HepG2 (cell line): ENCODE measurements around the gene CDC42EP5. TPM values are rescaled to one million over a fixed set of nuclear protein-coding genes. Genes with fewer than 3 reads are reported as not detected.

Source experiments
- CCDC6 ChIP-seq: sonication (generic); formaldehyde crosslinking; IDR thresholded peaks from 2 replicates; pipeline ENCODE4 v1.8.1; 2022; ENCODE audit warnings: mild to moderate bottlenecking, missing genetic modification reagents, moderate library complexity
- FOSL2 ChIP-seq: sonication (generic); formaldehyde crosslinking; IDR thresholded peaks from 2 replicates; pipeline ENCODE4 v1.4.0; 2020; ENCODE audit warnings: missing genetic modification reagents
- FOXO1 ChIP-seq: sonication (generic); formaldehyde crosslinking; IDR thresholded peaks from 2 replicates; pipeline ENCODE4 v1.4.0; 2020; ENCODE audit warnings: missing genetic modification reagents
- JARID2 ChIP-seq: sonication (generic); formaldehyde crosslinking; IDR thresholded peaks from 2 replicates; pipeline ENCODE4 v1.8.1; 2023; ENCODE audit warnings: missing genetic modification reagents, inconsistent platforms; ENCODE audit not compliant: insufficient replicate concordance
- KLF16 ChIP-seq, 2 experiments: sonication (generic) in 1 of 2; formaldehyde crosslinking in 1 of 2; IDR thresholded peaks; 2 replicates each; pipeline versions ENCODE4 v1.6.1 to v1.8.0; 2016 to 2023; ENCODE audit warnings: missing genetic modification reagents in 2 of 2, missing compliant biosample characterization in 1 of 2
- KMT2B ChIP-seq: IDR thresholded peaks from 2 replicates; pipeline ENCODE4 v1.6.1; 2016; ENCODE audit warnings: missing genetic modification reagents, missing compliant biosample characterization
- MAFK ChIP-seq, 2 experiments: IDR thresholded peaks in 1 of 2; conservative IDR thresholded peaks in 1 of 2; 2 replicates each; pipeline ENCODE4 v1.6.1; 2011; ENCODE audit warnings: improper control_type of control experiment in 2 of 2, low read length in 2 of 2
- NCOA1 ChIP-seq: sonication (generic); formaldehyde crosslinking; IDR thresholded peaks from 2 replicates; pipeline ENCODE4 v1.9.0; 2021; ENCODE audit warnings: missing genetic modification reagents
- POLR2G ChIP-seq: fragments of 200-400 bp; formaldehyde crosslinking; IDR thresholded peaks from 2 replicates; pipeline ENCODE4 v1.6.1; 2018; ENCODE audit warnings: mild to moderate bottlenecking, low read depth, low read length, moderate library complexity
- SMAD9 ChIP-seq: sonication (generic); formaldehyde crosslinking; IDR thresholded peaks from 2 replicates; pipeline ENCODE4 v1.5.1; 2020; ENCODE audit warnings: mild to moderate bottlenecking, missing genetic modification reagents
- SNRNP70 ChIP-seq: fragments of 200-400 bp; formaldehyde crosslinking; IDR thresholded peaks from 2 replicates; pipeline ENCODE4 v1.6.1; 2017; ENCODE audit warnings: mild to moderate bottlenecking, low read depth, low read length, moderate library complexity
- TARDBP ChIP-seq: sonication (generic); formaldehyde crosslinking; IDR thresholded peaks from 2 replicates; pipeline ENCODE4 v1.8.0; 2022; ENCODE audit warnings: mild to moderate bottlenecking, missing genetic modification reagents
- XRCC5 ChIP-seq: fragments of 200-400 bp; formaldehyde crosslinking; optimal IDR thresholded peaks from 2 replicates; pipeline ENCODE3; 2017; ENCODE audit warnings: mild to moderate bottlenecking, low read length
- ZBTB3 ChIP-seq: sonication (generic); formaldehyde crosslinking; IDR thresholded peaks from 2 replicates; pipeline ENCODE4 v1.4.0; 2020; ENCODE audit warnings: low read depth, mild to moderate bottlenecking, moderate library complexity, missing genetic modification reagents, borderline replicate concordance
- ZNF570 ChIP-seq: sonication (generic); formaldehyde crosslinking; IDR thresholded peaks from 2 replicates; pipeline ENCODE4 v1.4.0; 2020; ENCODE audit warnings: mild to moderate bottlenecking, missing genetic modification reagents, borderline replicate concordance
- ZNF614 ChIP-seq: IDR thresholded peaks from 2 replicates; pipeline ENCODE4 v1.6.1; 2018; ENCODE audit warnings: missing biosample characterization, missing genetic modification reagents, inconsistent platforms, borderline replicate concordance
- ZNF616 ChIP-seq: sonication (generic); formaldehyde crosslinking; IDR thresholded peaks from 2 replicates; pipeline ENCODE4 v1.5.0; 2020; ENCODE audit warnings: low read depth, mild to moderate bottlenecking, missing genetic modification reagents
- polyA plus RNA-seq, 8 experiments: library from polyadenylated mRNA; depleted of rRNA in 3 of 8; stranded (reverse) in 7 of 8; unstranded in 1 of 8; fragments of >200 nt; fragmentation: Illumina TruSeq in 4 of 8; extraction: Trizol in 4 of 8; gene quantifications; 2 replicates each; pipeline versions ENCODE4 v1.2.1 to v1.2.3, GENCODE V29; 2011 to 2016; ENCODE audit warnings: low read depth in 4 of 8, missing spikeins in 1 of 8, mixed read lengths in 1 of 8; ENCODE audit not compliant: insufficient read depth in 1 of 8
- total RNA-seq, 5 experiments: library from RNA; depleted of rRNA; stranded (reverse); fragments of >200 nt; fragmentation: Illumina TruSeq; extraction: Trizol; gene quantifications; 2 replicates each; pipeline ENCODE4 v1.2.3, GENCODE V29; 2016; ENCODE audit warnings: low read depth in 1 of 5
- TF ChIP-seq, protein P1 (sequence below): sonication (generic); formaldehyde crosslinking; IDR thresholded peaks from 2 replicates; pipeline ENCODE4 v1.4.0; 2020; ENCODE audit warnings: missing genetic modification reagents, borderline replicate concordance
- TF ChIP-seq, protein P2 (sequence below): sonication (generic); formaldehyde crosslinking; conservative IDR thresholded peaks from 2 replicates; pipeline ENCODE4 v1.8.0; 2022; ENCODE audit warnings: low read depth, missing genetic modification reagents
- TF ChIP-seq, protein P3 (sequence below): sonication (generic); formaldehyde crosslinking; IDR thresholded peaks from 2 replicates; pipeline ENCODE4 v1.8.0; 2022; ENCODE audit warnings: missing genetic modification reagents, mild to moderate bottlenecking, inconsistent platforms, borderline replicate concordance
- TF ChIP-seq, protein P4 (sequence below): conservative IDR thresholded peaks from 2 replicates; pipeline ENCODE4 v1.6.1; 2018; ENCODE audit warnings: missing genetic modification reagents

The CDC42EP5 gene
- total and polyA plus RNA-seq, 2 of the 13 experiments (the other 11 are each of a cell fraction or from before 2014, with no cell fraction given) = 0.41 to 1.6 TPM

DNA sequence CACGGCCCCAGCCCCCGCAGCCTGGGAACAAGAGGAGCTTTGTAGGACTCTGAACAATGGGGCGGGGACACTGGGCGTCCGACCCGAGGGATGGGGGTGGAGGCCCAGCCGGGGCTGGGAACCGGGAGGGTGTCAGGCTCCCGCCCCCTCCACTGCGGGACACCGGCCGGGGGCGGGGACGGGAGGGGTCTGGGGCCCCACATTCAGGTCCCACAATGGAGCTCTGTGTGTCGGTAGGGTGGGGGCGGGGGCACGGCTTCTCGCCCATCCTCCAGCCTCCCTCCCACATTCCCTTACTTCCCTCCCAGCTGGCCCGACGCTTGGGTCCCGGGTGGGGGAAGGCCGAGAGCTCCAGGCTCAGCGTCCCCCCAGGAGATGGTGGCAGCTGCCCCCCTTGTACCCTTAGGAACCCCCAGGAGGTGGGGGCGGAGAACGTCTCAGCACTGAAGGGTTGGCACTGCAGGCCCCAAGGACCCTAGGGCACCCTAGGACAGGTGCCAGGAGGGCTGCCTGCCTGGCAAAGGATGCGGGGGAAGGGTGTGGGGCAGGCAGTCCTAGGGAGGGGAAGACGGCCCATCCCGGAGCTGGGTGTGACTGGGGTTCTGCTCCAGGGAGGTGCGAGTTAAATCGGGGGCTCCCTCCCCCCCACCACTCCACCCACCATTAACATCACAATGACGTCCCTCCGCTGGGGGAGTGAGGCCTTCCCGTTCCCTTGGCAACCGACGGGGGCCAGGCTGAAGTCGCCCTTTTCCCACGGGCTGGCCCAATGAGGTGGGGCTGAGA lies 52.5 kb downstream of the CDC42EP5 start (continued):
- TF ChIP-seq, protein P1, sequence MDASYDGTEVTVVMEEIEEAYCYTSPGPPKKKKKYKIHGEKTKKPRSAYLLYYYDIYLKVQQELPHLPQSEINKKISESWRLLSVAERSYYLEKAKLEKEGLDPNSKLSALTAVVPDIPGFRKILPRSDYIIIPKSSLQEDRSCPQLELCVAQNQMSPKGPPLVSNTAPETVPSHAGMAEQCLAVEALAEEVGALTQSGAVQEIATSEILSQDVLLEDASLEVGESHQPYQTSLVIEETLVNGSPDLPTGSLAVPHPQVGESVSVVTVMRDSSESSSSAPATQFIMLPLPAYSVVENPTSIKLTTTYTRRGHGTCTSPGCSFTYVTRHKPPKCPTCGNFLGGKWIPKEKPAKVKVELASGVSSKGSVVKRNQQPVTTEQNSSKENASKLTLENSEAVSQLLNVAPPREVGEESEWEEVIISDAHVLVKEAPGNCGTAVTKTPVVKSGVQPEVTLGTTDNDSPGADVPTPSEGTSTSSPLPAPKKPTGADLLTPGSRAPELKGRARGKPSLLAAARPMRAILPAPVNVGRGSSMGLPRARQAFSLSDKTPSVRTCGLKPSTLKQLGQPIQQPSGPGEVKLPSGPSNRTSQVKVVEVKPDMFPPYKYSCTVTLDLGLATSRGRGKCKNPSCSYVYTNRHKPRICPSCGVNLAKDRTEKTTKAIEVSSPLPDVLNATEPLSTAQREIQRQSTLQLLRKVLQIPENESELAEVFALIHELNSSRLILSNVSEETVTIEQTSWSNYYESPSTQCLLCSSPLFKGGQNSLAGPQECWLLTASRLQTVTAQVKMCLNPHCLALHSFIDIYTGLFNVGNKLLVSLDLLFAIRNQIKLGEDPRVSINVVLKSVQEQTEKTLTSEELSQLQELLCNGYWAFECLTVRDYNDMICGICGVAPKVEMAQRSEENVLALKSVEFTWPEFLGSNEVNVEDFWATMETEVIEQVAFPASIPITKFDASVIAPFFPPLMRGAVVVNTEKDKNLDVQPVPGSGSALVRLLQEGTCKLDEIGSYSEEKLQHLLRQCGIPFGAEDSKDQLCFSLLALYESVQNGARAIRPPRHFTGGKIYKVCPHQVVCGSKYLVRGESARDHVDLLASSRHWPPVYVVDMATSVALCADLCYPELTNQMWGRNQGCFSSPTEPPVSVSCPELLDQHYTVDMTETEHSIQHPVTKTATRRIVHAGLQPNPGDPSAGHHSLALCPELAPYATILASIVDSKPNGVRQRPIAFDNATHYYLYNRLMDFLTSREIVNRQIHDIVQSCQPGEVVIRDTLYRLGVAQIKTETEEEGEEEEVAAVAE (CRISPR knock-in tag) = no peak
- TF ChIP-seq, protein P2, sequence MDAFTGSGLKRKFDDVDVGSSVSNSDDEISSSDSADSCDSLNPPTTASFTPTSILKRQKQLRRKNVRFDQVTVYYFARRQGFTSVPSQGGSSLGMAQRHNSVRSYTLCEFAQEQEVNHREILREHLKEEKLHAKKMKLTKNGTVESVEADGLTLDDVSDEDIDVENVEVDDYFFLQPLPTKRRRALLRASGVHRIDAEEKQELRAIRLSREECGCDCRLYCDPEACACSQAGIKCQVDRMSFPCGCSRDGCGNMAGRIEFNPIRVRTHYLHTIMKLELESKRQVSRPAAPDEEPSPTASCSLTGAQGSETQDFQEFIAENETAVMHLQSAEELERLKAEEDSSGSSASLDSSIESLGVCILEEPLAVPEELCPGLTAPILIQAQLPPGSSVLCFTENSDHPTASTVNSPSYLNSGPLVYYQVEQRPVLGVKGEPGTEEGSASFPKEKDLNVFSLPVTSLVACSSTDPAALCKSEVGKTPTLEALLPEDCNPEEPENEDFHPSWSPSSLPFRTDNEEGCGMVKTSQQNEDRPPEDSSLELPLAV (CRISPR knock-in tag) = no peak
- TF ChIP-seq, protein P3, sequence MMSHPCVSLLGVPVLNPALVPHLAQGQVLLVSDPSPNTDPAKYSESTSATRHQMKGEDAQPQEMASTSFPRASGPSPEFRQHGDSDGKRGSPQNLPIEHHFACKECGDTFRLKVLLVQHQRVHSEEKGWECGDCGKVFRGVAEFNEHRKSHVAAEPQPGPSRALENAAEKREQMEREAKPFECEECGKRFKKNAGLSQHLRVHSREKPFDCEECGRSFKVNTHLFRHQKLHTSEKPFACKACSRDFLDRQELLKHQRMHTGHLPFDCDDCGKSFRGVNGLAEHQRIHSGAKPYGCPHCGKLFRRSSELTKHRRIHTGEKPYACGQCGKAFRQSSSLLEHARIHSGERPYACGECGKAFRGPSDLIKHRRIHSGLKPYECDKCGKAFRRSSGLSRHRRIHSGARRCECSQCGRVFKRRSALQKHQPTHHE (CRISPR knock-in tag) = no peak
- TF ChIP-seq XRCC5 = no peak
- no peak for TF ChIP-seq ZNF614 (CRISPR knock-in tag)
- TF ChIP-seq ZBTB3 = no peak
- TF ChIP-seq KLF16 (CRISPR knock-in tag; IDR thresholded peaks at IDR 0.05) = no peak
- TF ChIP-seq, protein P4, sequence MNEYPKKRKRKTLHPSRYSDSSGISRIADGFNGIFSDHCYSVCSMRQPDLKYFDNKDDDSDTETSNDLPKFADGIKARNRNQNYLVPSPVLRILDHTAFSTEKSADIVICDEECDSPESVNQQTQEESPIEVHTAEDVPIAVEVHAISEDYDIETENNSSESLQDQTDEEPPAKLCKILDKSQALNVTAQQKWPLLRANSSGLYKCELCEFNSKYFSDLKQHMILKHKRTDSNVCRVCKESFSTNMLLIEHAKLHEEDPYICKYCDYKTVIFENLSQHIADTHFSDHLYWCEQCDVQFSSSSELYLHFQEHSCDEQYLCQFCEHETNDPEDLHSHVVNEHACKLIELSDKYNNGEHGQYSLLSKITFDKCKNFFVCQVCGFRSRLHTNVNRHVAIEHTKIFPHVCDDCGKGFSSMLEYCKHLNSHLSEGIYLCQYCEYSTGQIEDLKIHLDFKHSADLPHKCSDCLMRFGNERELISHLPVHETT (CRISPR knock-in tag) = peak; percentile 83
- no peak for TF ChIP-seq ZNF616 (CRISPR knock-in tag)
- TF ChIP-seq MAFK (conservative IDR thresholded peaks at IDR 0.05 in 1 of 2, IDR thresholded peaks at IDR 0.05 in 1 of 2; ENCODE audit: low read length in 2 of 2) = no peak
- 0 out of 2 replicates have a peak, but pooled peaks have one; percentile 17 for TF ChIP-seq FOSL2 (CRISPR knock-in tag)
- peak; percentile 45; the same call in 1 of the 2 replicates for TF ChIP-seq FOXO1
- TF ChIP-seq SNRNP70 = no peak
- TF ChIP-seq NCOA1 (CRISPR knock-in tag) = no peak
- no peak for TF ChIP-seq JARID2 (CRISPR knock-in tag)
- TF ChIP-seq TARDBP (CRISPR knock-in tag) = peak; percentile 44; the same call in 1 of the 2 replicates
- TF ChIP-seq KMT2B = no peak
- no peak for TF ChIP-seq SMAD9 (CRISPR knock-in tag)
- TF ChIP-seq POLR2G = peak; percentile 60
- TF ChIP-seq CCDC6 (CRISPR knock-in tag) = peak; percentile 58; the same call in 1 of the 2 replicates
- no peak for TF ChIP-seq ZNF570 (CRISPR knock-in tag)
